Stimulated activated CD4-positive, alpha-beta T cell treated with anti-CD3 and anti-CD28 coated beads, Interleukin-2, amount 100 ng/mL, for 48 hours (primary cell): ENCODE measurements around the gene OR4N2.
"Not testable (repeated sequence)": the region's sequence is repeated elsewhere in the genome, so short reads cannot be mapped to it uniquely, and the experiment has no call there.

Experiments
- DNase-seq, 2 donors: peaks; one replicate each; pipeline ENCODE4 v3.0.0-alpha.2; 2020

The OR4N2 gene

GRCh38 chr14:19803470-19803869 is at the start of gene OR4N2:
Gene OR4N2 (plus strand): TSS chr14:19803770. CDS start chr14:19827449, 23,679 bp downstream.
- not testable (repeated sequence) for DNase-seq

- no peak for DNase-seq
Observed at GRCh38 chr14:19754172-19754571, 49.4 kb upstream of the OR4N2 start.

GRCh38 chr14:19771491-19771890 is 32.1 kb upstream of the OR4N2 start:
- DNase-seq: not testable (repeated sequence)

- no peak for DNase-seq
Observed at GRCh38 chr14:19771895-19772430, 31.6 kb upstream of the OR4N2 start.

GRCh38 chr14:19772454-19772853 is 31.1 kb upstream of the OR4N2 start:
- DNase-seq: not testable (repeated sequence)

- not testable (repeated sequence) for DNase-seq
Observed at GRCh38 chr14:19773204-19773603, 30.4 kb upstream of the OR4N2 start, which contains the start of gene OR4M1. Gene OR4M1 (plus strand): TSS chr14:19773504. CDS start chr14:19780323, 6,819 bp downstream.

- DNase-seq: no peak
Observed at GRCh38 chr14:19775587-19775986, 28.0 kb upstream of the OR4N2 start.

- not testable (repeated sequence) for DNase-seq
Observed at GRCh38 chr14:19785848-19786247, 17.7 kb upstream of the OR4N2 start.

- not testable (repeated sequence) for DNase-seq
Observed at GRCh38 chr14:19787318-19787717, 16.3 kb upstream of the OR4N2 start.

GRCh38 chr14:19788150-19788549 is 15.4 kb upstream of the OR4N2 start:
- DNase-seq: not testable (repeated sequence)

GRCh38 chr14:19796520-19797108 is 7.0 kb upstream of the OR4N2 start:
- not testable (repeated sequence) for DNase-seq

- no peak for DNase-seq
Observed at GRCh38 chr14:19799880-19800279, 3.7 kb upstream of the OR4N2 start.

GRCh38 chr14:19800282-19801117 is 3.1 kb upstream of the OR4N2 start:
- no peak for DNase-seq

GRCh38 chr14:19801118-19801464 is 2.5 kb upstream of the OR4N2 start:
- DNase-seq: no peak

- not testable (repeated sequence) for DNase-seq
Observed at GRCh38 chr14:19813171-19813920, 9.8 kb downstream of the OR4N2 start.

- DNase-seq: not testable (repeated sequence)
Observed at GRCh38 chr14:19819879-19820278, 16.3 kb downstream of the OR4N2 start.

- not testable (repeated sequence) for DNase-seq
Observed at GRCh38 chr14:19821016-19821415, 17.4 kb downstream of the OR4N2 start.

- DNase-seq: no peak
Observed at GRCh38 chr14:19823178-19823577, 19.6 kb downstream of the OR4N2 start.

GRCh38 chr14:19823765-19824164 is 20.2 kb downstream of the OR4N2 start:
- DNase-seq: no peak

GRCh38 chr14:19827626-19828244 is 24.2 kb downstream of the OR4N2 start:
- DNase-seq: not testable (repeated sequence)

- no peak for DNase-seq
Observed at GRCh38 chr14:19828314-19828713, 24.7 kb downstream of the OR4N2 start.

GRCh38 chr14:19834203-19834848 is 30.8 kb downstream of the OR4N2 start:
- not testable (repeated sequence) for DNase-seq
